Progenitor cell of endocrine pancreas (in vitro differentiated cells): ENCODE results near the gene BRIX1. TPM values are rescaled to one million over a fixed set of nuclear protein-coding genes. Genes with fewer than 3 reads are reported as not detected.

ENCODE experiments used
- DNase-seq: peaks from one replicate; pipeline ENCODE4 v3.0.0; 2021; ENCODE audit warnings: low spot score; ENCODE audit not compliant: unreplicated experiment
- H3K27ac Mint-ChIP-seq: 2 replicates; pipeline ENCODE4 v1.8.0; 2021; ENCODE audit warnings: mild to moderate bottlenecking, moderate library complexity, mixed read lengths
- H3K27me3 Mint-ChIP-seq: 2 replicates; pipeline ENCODE4 v1.8.0; 2021; ENCODE audit warnings: mixed read lengths
- H3K36me3 Mint-ChIP-seq: 2 replicates; pipeline ENCODE4 v1.8.0; 2022; ENCODE audit warnings: mixed read lengths; ENCODE audit not compliant: insufficient read depth
- H3K4me1 Mint-ChIP-seq: 2 replicates; pipeline ENCODE4 v1.8.0; 2021; ENCODE audit warnings: low read depth, mixed read lengths
- H3K4me3 Mint-ChIP-seq: 2 replicates; pipeline ENCODE4 v1.8.0; 2021; ENCODE audit warnings: low read depth, mild to moderate bottlenecking, moderate library complexity, mixed read lengths
- H3K9me3 Mint-ChIP-seq: 2 replicates; pipeline ENCODE4 v1.8.0; 2021; ENCODE audit warnings: low read depth, mixed read lengths
- CTCF ChIP-seq: fragments of 200-600 bp; sonication (generic); IDR thresholded peaks from one replicate; pipeline ENCODE4 v1.5.0; 2021; ENCODE audit warnings: antibody characterized with exemption, mild to moderate bottlenecking; ENCODE audit not compliant: unreplicated experiment
- total RNA-seq: library from RNA; stranded (reverse); gene quantifications from 2 replicates; pipeline ENCODE4 v1.2.1, GENCODE V29; 2021

BRIX1 gene
- total RNA-seq, 1 donor from 2014 or later: 31.4 TPM

- no peaks in the 10 kb centered on the region for H3K27me3 Mint-ChIP-seq
- no peak overlapping the region for H3K27ac Mint-ChIP-seq
- peaks cover 20% of the 10 kb centered on the region for H3K4me1 Mint-ChIP-seq
- DNase-seq: no peak
- H3K36me3 Mint-ChIP-seq: peaks cover 7% of the 10 kb centered on the region
- peaks cover 8% of the 10 kb centered on the region for H3K9me3 Mint-ChIP-seq
- H3K4me3 Mint-ChIP-seq: no peak overlapping the region
- TF ChIP-seq CTCF: no peak
These were observed 45.1 kb upstream of the BRIX1 start for GRCh38 chr5:34870382-34870781.

- no peaks in the 10 kb centered on the region for H3K4me1 Mint-ChIP-seq
- H3K27ac Mint-ChIP-seq: no peak overlapping the region
- H3K9me3 Mint-ChIP-seq: peaks cover 19% of the 10 kb centered on the region
- no peak overlapping the region for H3K4me3 Mint-ChIP-seq
- peaks cover 11% of the 10 kb centered on the region for H3K36me3 Mint-ChIP-seq
- TF ChIP-seq CTCF: no peak
- DNase-seq: no peak
- no peaks in the 10 kb centered on the region for H3K27me3 Mint-ChIP-seq
These were observed 39.2 kb upstream of the BRIX1 start for GRCh38 chr5:34876275-34876674.

- Mint-ChIP-seq H3K36me3 (peaks cover 6% of the 10 kb centered on the region), H3K27ac (no peak overlapping the region), H3K4me1 (no peaks in the 10 kb centered on the region), H3K27me3 (no peaks in the 10 kb centered on the region), H3K4me3 (no peak overlapping the region), H3K9me3 (peaks cover 10% of the 10 kb centered on the region)
- no peak for TF ChIP-seq CTCF
- no peak for DNase-seq
These were observed 34.3 kb upstream of the BRIX1 start for GRCh38 chr5:34881246-34881645.

GRCh38 chr5:34886392-34887119, 29.0 kb upstream of the BRIX1 start:
- no peaks in the 10 kb centered on the region for H3K36me3 Mint-ChIP-seq
- peaks cover 3% of the 10 kb centered on the region for H3K27me3 Mint-ChIP-seq
- H3K27ac Mint-ChIP-seq: no peak overlapping the region
- no peak overlapping the region for H3K4me3 Mint-ChIP-seq
- H3K4me1 Mint-ChIP-seq: peaks cover 2% of the 10 kb centered on the region
- no peak for TF ChIP-seq CTCF
- no peaks in the 10 kb centered on the region for H3K9me3 Mint-ChIP-seq
- no peak for DNase-seq

- Mint-ChIP-seq H3K9me3 (no peaks in the 10 kb centered on the region), H3K27me3 (peaks cover 3% of the 10 kb centered on the region), H3K4me1 (peaks cover 2% of the 10 kb centered on the region), H3K4me3 (no peak overlapping the region), H3K36me3 (no peaks in the 10 kb centered on the region), H3K27ac (no peak overlapping the region)
- DNase-seq: no peak
- TF ChIP-seq CTCF: no peak
These were observed 26.1 kb upstream of the BRIX1 start for GRCh38 chr5:34889394-34889793.
